HL-60 (cell line): ENCODE measurements around the gene IQCB1.

ENCODE experiments used
- DNase-seq, 2 experiments: peaks; one replicate each; pipeline ENCODE4 v3.0.0-alpha.2; 2010 to 2020; ENCODE audit warnings: low read depth in 1 of 2, low spot score in 1 of 2
- H3K27ac ChIP-seq: fragments of 250-450 bp; sonication (Bioruptor Pico); replicated peaks from 2 replicates; pipeline ENCODE4 v1.5.1; 2020; ENCODE audit warnings: mild to moderate bottlenecking, moderate library complexity
- H3K27me3 ChIP-seq: fragments of 250-450 bp; sonication (Bioruptor Pico); 2 replicates; pipeline ENCODE4 v1.5.1; 2021; ENCODE audit warnings: mild to moderate bottlenecking, moderate library complexity; ENCODE audit not compliant: insufficient read depth, poor library complexity, severe bottlenecking
- H3K4me3 ChIP-seq: replicated peaks from 2 replicates; pipeline ENCODE4 v1.5.1; 2011; ENCODE audit warnings: mild to moderate bottlenecking, control low read depth, low read length; ENCODE audit not compliant: insufficient read depth
- CTCF ChIP-seq: IDR thresholded peaks from one replicate; pipeline ENCODE4 v1.5.1; 2011; ENCODE audit warnings: low read length, control low read depth, inconsistent platforms; ENCODE audit not compliant: insufficient read depth
- GABPA ChIP-seq: IDR thresholded peaks from 2 replicates; pipeline ENCODE4 v1.6.1; 2012; ENCODE audit warnings: low read depth
- POLR2AphosphoS5 ChIP-seq: IDR thresholded peaks from 2 replicates; pipeline ENCODE4 v1.6.1; 2012; ENCODE audit warnings: low read depth
- REST ChIP-seq: IDR thresholded peaks from 2 replicates; pipeline ENCODE4 v1.6.1; 2012; ENCODE audit warnings: low read depth; ENCODE audit not compliant: insufficient replicate concordance
- SPI1 ChIP-seq: IDR thresholded peaks from 2 replicates; pipeline ENCODE4 v1.6.1; 2012; ENCODE audit warnings: low read depth, mild to moderate bottlenecking, borderline replicate concordance

Gene IQCB1

DNA sequence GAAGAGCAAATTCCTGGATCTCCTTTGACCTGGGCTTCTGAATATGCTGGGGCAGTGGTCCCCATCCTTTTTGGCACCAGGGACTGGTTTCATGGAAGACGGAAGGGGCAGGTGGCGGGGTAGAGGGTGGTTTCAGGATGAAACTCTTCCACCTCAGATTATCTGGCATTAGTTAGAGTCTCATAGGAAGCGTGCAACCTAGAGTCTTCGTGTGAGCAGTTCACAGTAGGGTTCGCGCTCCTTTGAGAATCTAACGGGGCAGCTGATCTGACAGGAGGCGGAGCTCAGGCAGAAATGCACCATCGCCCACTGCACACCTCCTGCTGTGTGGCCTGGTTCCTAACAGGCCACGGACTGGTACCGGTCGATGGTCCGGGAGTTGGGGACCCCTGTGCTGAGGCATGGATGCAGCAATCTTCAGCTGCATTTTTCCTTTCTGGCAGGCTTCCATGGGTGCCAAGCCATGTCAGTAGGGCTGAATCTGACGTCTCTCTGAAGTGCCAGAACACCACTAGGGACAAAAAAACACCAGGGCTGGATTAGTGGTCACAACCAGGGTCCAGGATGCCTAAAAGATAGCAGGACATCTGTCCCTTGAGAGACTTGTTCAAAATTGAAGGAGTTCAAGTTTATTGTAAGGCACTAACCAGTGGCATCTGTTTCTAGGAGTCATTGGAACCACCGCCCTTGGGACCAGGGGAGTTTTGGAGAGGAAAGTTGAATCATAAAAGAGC, 76.9 kb downstream of the IQCB1 start:
- TF ChIP-seq SPI1 (no peak), GABPA (no peak), CTCF (no peak), POLR2AphosphoS5 (no peak), REST (no peak)
- DNase-seq: no peak
- H3K4me3 ChIP-seq: no peak overlapping the region
- H3K27me3 ChIP-seq: no peaks in the 10 kb centered on the region
- H3K27ac ChIP-seq: no peak overlapping the region

- no peak for DNase-seq
- no peak overlapping the region for H3K4me3 ChIP-seq
- no peaks in the 10 kb centered on the region for H3K27me3 ChIP-seq
- TF ChIP-seq SPI1 (no peak), CTCF (no peak), POLR2AphosphoS5 (no peak), REST (no peak), GABPA (no peak)
- H3K27ac ChIP-seq: no peak overlapping the region
Observed at GRCh38 chr3:121757087-121757811, 77.6 kb downstream of the IQCB1 start.

DNA sequence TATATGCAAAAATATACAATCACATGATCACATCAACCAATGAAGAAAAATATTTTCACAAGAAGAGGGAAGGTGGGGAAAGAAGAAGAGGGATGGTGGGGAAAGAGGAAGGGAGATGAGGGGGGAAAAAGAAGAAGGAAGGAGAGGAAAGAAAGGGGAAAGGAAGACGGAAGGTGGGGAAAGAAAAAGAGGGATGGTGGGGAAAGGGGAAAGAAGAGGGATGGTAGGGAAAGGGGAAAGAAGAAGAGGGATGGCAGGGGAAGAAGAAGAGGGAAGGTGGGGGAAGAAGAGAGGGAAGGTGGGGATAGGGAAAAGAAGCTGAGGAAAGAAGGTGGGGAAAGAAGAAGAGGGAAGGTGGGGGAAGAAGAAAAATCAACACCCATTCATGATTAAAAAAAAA, 82.1 kb downstream of the IQCB1 start:
- DNase-seq: no peak
- no peak overlapping the region for H3K4me3 ChIP-seq
- TF ChIP-seq GABPA (no peak), SPI1 (no peak), CTCF (no peak), REST (no peak), POLR2AphosphoS5 (no peak)
- no peak overlapping the region for H3K27ac ChIP-seq
- H3K27me3 ChIP-seq: no peaks in the 10 kb centered on the region
